Colonic mucosa (tissue), 4 donors: ENCODE data around the gene ENTPD2. TPM values are rescaled to one million over a fixed set of nuclear protein-coding genes. Genes with fewer than 3 reads are reported as not detected.
A peak's percentile ranks its signal among the peaks of the same experiment; 100 is the strongest.
"Not testable (repeated sequence)": the region's sequence is repeated elsewhere in the genome, so short reads cannot be mapped to it uniquely, and the experiment has no call there.

ENCODE experiments used
- DNase-seq: peaks from one replicate; pipeline ENCODE4 v3.0.0-alpha.2; 2020
- H3K27ac ChIP-seq: fragments of 200-600 bp; one replicate; pipeline ENCODE4 v1.8.0; 2021
- H3K27me3 ChIP-seq: fragments of 200-600 bp; one replicate; pipeline ENCODE4 v1.8.0; 2021
- H3K36me3 ChIP-seq: fragments of 200-600 bp; one replicate; pipeline ENCODE4 v1.8.0; 2021
- H3K4me1 ChIP-seq: fragments of 200-600 bp; one replicate; pipeline ENCODE4 v1.8.0; 2021; ENCODE audit warnings: mild to moderate bottlenecking
- H3K4me3 ChIP-seq: fragments of 200-600 bp; one replicate; pipeline ENCODE4 v1.8.0; 2021
- H3K9ac ChIP-seq, 2 donors: one replicate each; pipeline ENCODE4 v1.7.0; 2013; ENCODE audit warnings: control low read depth in 2 of 2, low read depth in 2 of 2, low read length in 2 of 2
- H3K9me3 ChIP-seq: fragments of 200-600 bp; one replicate; pipeline ENCODE4 v1.8.0; 2021
- CTCF ChIP-seq: fragments of 200-600 bp; IDR thresholded peaks from one replicate; pipeline ENCODE4 v1.8.0; 2022; ENCODE audit warnings: antibody characterized with exemption, mild to moderate bottlenecking
- intact Hi-C: fragments of 100-400 bp; cut with DNase I; formaldehyde crosslinking; loops from one replicate; pipeline ENCODE4 v1.14.1; 2022
- total RNA-seq, 2 donors: library from RNA; stranded (reverse); fragmentation: NEBNext Ultra II Directional in 1 of 2; extraction: Animal tissue kit (Norgen Biotek cat#: 25700) in 1 of 2; gene quantifications; one replicate each; pipeline ENCODE4 v1.2.1, GENCODE V29; 2021
- donor health status: healthy.
- donor health status: DM: no; HTN: no; CAD: no.
- donor health status: DM: no; HTN: no; CAD: no.

ENTPD2 gene
- total RNA-seq, 2 donors from 2014 or later = 20.5 to 22.1 TPM

GRCh38 chr9:137064880-137065164 lies 11.0 kb upstream of the ENTPD2 start:
- Histone ChIP-seq H3K4me3 (no peak overlapping the region), H3K36me3 (no peaks in the 10 kb centered on the region), H3K9ac (no peak overlapping the region), H3K27me3 (no peaks in the 10 kb centered on the region), H3K9me3 (no peaks in the 10 kb centered on the region), H3K4me1 (peaks cover 14% of the 10 kb centered on the region), H3K27ac (no peak overlapping the region)
- intact Hi-C loops = no loop called here
- DNase-seq = no peak
- TF ChIP-seq CTCF = no peak

- TF ChIP-seq CTCF = peak; percentile 97
- Histone ChIP-seq H3K36me3 (no peaks in the 10 kb centered on the region), H3K4me3 (no peak overlapping the region), H3K27ac (no peak overlapping the region), H3K4me1 (peaks cover 10% of the 10 kb centered on the region), H3K9ac (no peak overlapping the region), H3K9me3 (no peaks in the 10 kb centered on the region), H3K27me3 (no peaks in the 10 kb centered on the region)
- intact Hi-C loops = no loop called here
- peak; percentile 76 for DNase-seq
Observed at GRCh38 chr9:137064027-137064879, 10.4 kb upstream of the ENTPD2 start.

GRCh38 chr9:137063311-137064026 lies 9.6 kb upstream of the ENTPD2 start:
- Histone ChIP-seq H3K36me3 (no peaks in the 10 kb centered on the region), H3K9ac (no peak overlapping the region), H3K4me1 (peaks cover 4% of the 10 kb centered on the region), H3K4me3 (no peak overlapping the region), H3K27me3 (no peaks in the 10 kb centered on the region), H3K27ac (no peak overlapping the region), H3K9me3 (no peaks in the 10 kb centered on the region)
- DNase-seq = no peak
- TF ChIP-seq CTCF = no peak
- intact Hi-C loops = no loop called here

- H3K27me3 ChIP-seq, H3K4me1 ChIP-seq, H3K36me3 ChIP-seq, intact Hi-C loops, H3K4me3 ChIP-seq, H3K9ac ChIP-seq, DNase-seq, H3K27ac ChIP-seq, H3K9me3 ChIP-seq: not testable (repeated sequence)
Observed at GRCh38 chr9:137062798-137063197, 8.9 kb upstream of the ENTPD2 start.

- TF ChIP-seq CTCF = no peak
- H3K36me3 ChIP-seq = no peaks in the 10 kb centered on the region
- no peak overlapping the region for H3K4me3 ChIP-seq
- H3K27me3 ChIP-seq = no peaks in the 10 kb centered on the region
- no peak overlapping the region for H3K27ac ChIP-seq
- DNase-seq = no peak
- peaks cover 6% of the 10 kb centered on the region for H3K4me1 ChIP-seq
- intact Hi-C loops = no loop called here
- no peak overlapping the region for H3K9ac ChIP-seq
- H3K9me3 ChIP-seq = no peaks in the 10 kb centered on the region
Observed at GRCh38 chr9:137062384-137062783, 8.5 kb upstream of the ENTPD2 start.
